COR-L47 (cell line): ENCODE measurements around the gene CARMIL1.

Experiments used
- DNase-seq: peaks from one replicate; lab custom pipeline; 2025; lab: John Stamatoyannopoulos, UW

CARMIL1 gene

GRCh38 chr6:25336996-25337395, 57.8 kb downstream of the CARMIL1 start:
- DNase-seq: no peak

GRCh38 chr6:25337431-25337830, 58.3 kb downstream of the CARMIL1 start:
- no peak for DNase-seq

GRCh38 chr6:25340431-25341202, 61.4 kb downstream of the CARMIL1 start:
- DNase-seq: no peak

- DNase-seq: no peak
Measured at GRCh38 chr6:25341203-25341552, 62.0 kb downstream of the CARMIL1 start.

- no peak for DNase-seq
Measured at GRCh38 chr6:25341923-25342619, 62.9 kb downstream of the CARMIL1 start.

GRCh38 chr6:25342802-25343201, 63.6 kb downstream of the CARMIL1 start:
- no peak for DNase-seq

- no peak for DNase-seq
Measured at GRCh38 chr6:25343984-25344383, 64.8 kb downstream of the CARMIL1 start.

GRCh38 chr6:25344827-25345226, 65.7 kb downstream of the CARMIL1 start:
- no peak for DNase-seq

GRCh38 chr6:25346064-25346463, 66.9 kb downstream of the CARMIL1 start:
- no peak for DNase-seq

- DNase-seq: no peak
Measured at GRCh38 chr6:25350573-25350972, 71.4 kb downstream of the CARMIL1 start.

- DNase-seq: no peak
Measured at GRCh38 chr6:25351485-25351884, 72.3 kb downstream of the CARMIL1 start.

- DNase-seq: no peak
Measured at GRCh38 chr6:25352285-25352684, 73.1 kb downstream of the CARMIL1 start.

GRCh38 chr6:25354078-25354932, 75.1 kb downstream of the CARMIL1 start:
- no peak for DNase-seq

GRCh38 chr6:25359191-25359861, 80.2 kb downstream of the CARMIL1 start:
- DNase-seq: peak; percentile 56

- peak; percentile 59 for DNase-seq
Measured at GRCh38 chr6:25359891-25360290, 80.7 kb downstream of the CARMIL1 start.

GRCh38 chr6:25360621-25361020, 81.4 kb downstream of the CARMIL1 start:
- DNase-seq: no peak

GRCh38 chr6:25363427-25363826, 84.3 kb downstream of the CARMIL1 start:
- no peak for DNase-seq

GRCh38 chr6:25365154-25365553, 86.0 kb downstream of the CARMIL1 start:
- DNase-seq: no peak

- DNase-seq: no peak
Measured at GRCh38 chr6:25366903-25367545, 87.8 kb downstream of the CARMIL1 start.

GRCh38 chr6:25369036-25369432, 89.9 kb downstream of the CARMIL1 start:
- no peak for DNase-seq

GRCh38 chr6:25369433-25370177, 90.4 kb downstream of the CARMIL1 start:
- peak; percentile 94 for DNase-seq
